ENCODE measurements around the gene RASSF5.

DNA sequence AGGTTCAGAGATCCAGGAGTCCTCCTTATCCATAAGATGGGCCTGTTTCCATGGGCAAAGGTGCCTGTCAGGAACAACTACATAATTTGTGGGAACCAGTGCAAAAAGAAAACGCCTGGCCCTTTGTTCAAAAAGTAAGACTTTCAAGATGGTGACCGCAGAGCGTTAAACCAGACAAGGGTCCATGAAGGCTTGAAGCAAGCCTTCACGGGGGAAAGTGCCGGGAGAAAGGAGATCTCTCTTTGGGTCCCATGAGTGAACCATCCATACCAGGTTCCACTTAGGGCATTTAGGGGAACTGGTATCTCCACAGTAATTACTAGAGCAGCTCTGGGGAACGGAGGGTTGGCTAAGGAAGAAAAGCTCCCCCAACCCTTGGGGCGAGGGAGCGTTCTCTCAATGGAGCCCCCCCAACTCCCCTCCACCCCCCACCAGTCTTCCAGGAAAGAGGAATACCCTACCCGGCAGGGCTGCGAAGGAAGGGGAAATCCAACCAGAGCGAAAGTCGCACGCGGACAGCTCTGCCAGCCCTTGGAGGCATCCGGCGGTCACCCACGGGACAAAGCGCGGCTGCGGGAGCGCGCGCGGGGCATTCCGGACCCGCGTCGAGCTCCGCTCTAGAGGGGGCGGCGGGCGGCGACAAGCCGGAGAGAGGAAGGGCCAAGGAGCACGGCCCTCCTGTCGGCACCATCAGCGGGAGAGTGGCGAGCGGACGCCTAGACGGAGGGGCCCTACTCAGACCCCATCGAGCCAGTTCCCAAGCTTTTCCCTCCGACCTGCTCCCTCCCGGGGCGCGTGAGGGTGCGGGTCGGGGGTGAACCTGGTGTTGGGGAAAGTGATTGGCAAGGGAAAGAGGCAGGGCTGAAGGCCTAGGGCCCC is 687 bp upstream of the RASSF5 start:
- TF ChIP-seq, protein P1, sequence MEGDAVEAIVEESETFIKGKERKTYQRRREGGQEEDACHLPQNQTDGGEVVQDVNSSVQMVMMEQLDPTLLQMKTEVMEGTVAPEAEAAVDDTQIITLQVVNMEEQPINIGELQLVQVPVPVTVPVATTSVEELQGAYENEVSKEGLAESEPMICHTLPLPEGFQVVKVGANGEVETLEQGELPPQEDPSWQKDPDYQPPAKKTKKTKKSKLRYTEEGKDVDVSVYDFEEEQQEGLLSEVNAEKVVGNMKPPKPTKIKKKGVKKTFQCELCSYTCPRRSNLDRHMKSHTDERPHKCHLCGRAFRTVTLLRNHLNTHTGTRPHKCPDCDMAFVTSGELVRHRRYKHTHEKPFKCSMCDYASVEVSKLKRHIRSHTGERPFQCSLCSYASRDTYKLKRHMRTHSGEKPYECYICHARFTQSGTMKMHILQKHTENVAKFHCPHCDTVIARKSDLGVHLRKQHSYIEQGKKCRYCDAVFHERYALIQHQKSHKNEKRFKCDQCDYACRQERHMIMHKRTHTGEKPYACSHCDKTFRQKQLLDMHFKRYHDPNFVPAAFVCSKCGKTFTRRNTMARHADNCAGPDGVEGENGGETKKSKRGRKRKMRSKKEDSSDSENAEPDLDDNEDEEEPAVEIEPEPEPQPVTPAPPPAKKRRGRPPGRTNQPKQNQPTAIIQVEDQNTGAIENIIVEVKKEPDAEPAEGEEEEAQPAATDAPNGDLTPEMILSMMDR (IDR thresholded peaks at IDR 0.05; ENCODE audit: low read length), result no peak
- TF ChIP-seq EZH2 (optimal IDR thresholded peaks at IDR 0.05; ENCODE audit: low read depth, low read length) (no peak), EZH2phosphoT487 (IDR thresholded peaks at IDR 0.05; ENCODE audit: low read length) (no peak)

Measured in MM.1S (cell line).